ENCODE data around the gene ALG5.

ALG5 gene

GRCh38 chr13:36954542-36954941, 44.6 kb downstream of the ALG5 start:
- Histone ChIP-seq H3K4me2 (no peak overlapping the region), H3K9ac (no peak overlapping the region), H3K27ac (no peak overlapping the region), H3K36me3 (peaks cover 86% of the 10 kb centered on the region), H3K9me3 (no peaks in the 10 kb centered on the region), H3K4me1 (no peaks in the 10 kb centered on the region), H3K4me3 (no peak overlapping the region), H3K27me3 (no peaks in the 10 kb centered on the region), H4K20me1 (no peaks in the 10 kb centered on the region)
- no peak for TF ChIP-seq Cebpa-rat (IDR thresholded peaks at IDR 0.05)

GRCh38 chr13:36950920-36951319, 48.2 kb downstream of the ALG5 start:
- H3K4me2 ChIP-seq, result no peak overlapping the region
- no peak for TF ChIP-seq Cebpa-rat (IDR thresholded peaks at IDR 0.05)
- H4K20me1 ChIP-seq, result no peaks in the 10 kb centered on the region
- H3K9ac ChIP-seq, result no peak overlapping the region
- peaks cover 78% of the 10 kb centered on the region for H3K36me3 ChIP-seq
- no peak overlapping the region for H3K27ac ChIP-seq
- H3K4me3 ChIP-seq, result no peak overlapping the region
- H3K27me3 ChIP-seq, result no peaks in the 10 kb centered on the region
- no peaks in the 10 kb centered on the region for H3K9me3 ChIP-seq
- no peaks in the 10 kb centered on the region for H3K4me1 ChIP-seq

GRCh38 chr13:36950330-36950729, 48.8 kb downstream of the ALG5 start:
- TF ChIP-seq Cebpa-rat (IDR thresholded peaks at IDR 0.05), result no peak

GRCh38 chr13:36945078-36945477, 54.1 kb downstream of the ALG5 start:
- no peak overlapping the region for H3K4me2 ChIP-seq
- no peak overlapping the region for H3K27ac ChIP-seq
- no peaks in the 10 kb centered on the region for H3K4me1 ChIP-seq
- H4K20me1 ChIP-seq, result no peaks in the 10 kb centered on the region
- H3K36me3 ChIP-seq, result peaks cover 29% of the 10 kb centered on the region
- no peaks in the 10 kb centered on the region for H3K27me3 ChIP-seq
- no peak overlapping the region for H3K9ac ChIP-seq
- TF ChIP-seq Cebpa-rat (IDR thresholded peaks at IDR 0.05), result no peak
- no peak overlapping the region for H3K4me3 ChIP-seq
- H3K9me3 ChIP-seq, result no peaks in the 10 kb centered on the region

More at GRCh38 chr13:36950330-36950729, 48.8 kb downstream of the ALG5 start:
- Histone ChIP-seq H3K27me3 (no peaks in the 10 kb centered on the region), H3K27ac (no peak overlapping the region), H4K20me1 (no peaks in the 10 kb centered on the region), H3K9ac (no peak overlapping the region), H3K4me2 (no peak overlapping the region), H3K4me1 (no peaks in the 10 kb centered on the region), H3K4me3 (no peak overlapping the region), H3K36me3 (peaks cover 76% of the 10 kb centered on the region), H3K9me3 (no peaks in the 10 kb centered on the region)

- peaks cover 6% of the 10 kb centered on the region; the same call in 1 of the 2 replicates for H3K27me3 ChIP-seq
- H4K20me1 ChIP-seq, result no peaks in the 10 kb centered on the region
- H3K4me1 ChIP-seq, result no peaks in the 10 kb centered on the region
- H3K9me3 ChIP-seq, result 0 out of 2 replicates have a peak, but pooled peaks cover 3% of the 10 kb centered on the region
- H3K9ac ChIP-seq, result no peak overlapping the region
- no peak for TF ChIP-seq Cebpa-rat (IDR thresholded peaks at IDR 0.05)
- H3K27ac ChIP-seq, result no peak overlapping the region
- no peak overlapping the region for H3K4me2 ChIP-seq
- H3K36me3 ChIP-seq, result no peaks in the 10 kb centered on the region
- H3K4me3 ChIP-seq, result no peak overlapping the region
Observed at GRCh38 chr13:36925603-36926002, 73.5 kb downstream of the ALG5 start.

GRCh38 chr13:36924001-36924400, 75.1 kb downstream of the ALG5 start:
- Histone ChIP-seq H3K4me1 (peaks cover 4% of the 10 kb centered on the region), H4K20me1 (no peaks in the 10 kb centered on the region), H3K36me3 (no peaks in the 10 kb centered on the region), H3K27me3 (peaks cover 17% of the 10 kb centered on the region), H3K4me2 (no peak overlapping the region), H3K4me3 (no peak overlapping the region), H3K9ac (no peak overlapping the region), H3K9me3 (no peaks in the 10 kb centered on the region), H3K27ac (no peak overlapping the region)
- no peak for TF ChIP-seq Cebpa-rat (IDR thresholded peaks at IDR 0.05)

GRCh38 chr13:36921631-36922301, 77.4 kb downstream of the ALG5 start:
- Histone ChIP-seq H3K9ac (no peak overlapping the region), H4K20me1 (no peaks in the 10 kb centered on the region), H3K4me1 (peaks cover 16% of the 10 kb centered on the region), H3K9me3 (no peaks in the 10 kb centered on the region), H3K27ac (no peak overlapping the region), H3K36me3 (no peaks in the 10 kb centered on the region), H3K4me3 (no peak overlapping the region), H3K27me3 (peaks cover 26% of the 10 kb centered on the region), H3K4me2 (no peak overlapping the region)
- no peak for TF ChIP-seq Cebpa-rat (IDR thresholded peaks at IDR 0.05)

- H3K4me3 ChIP-seq, result peak overlapping the region; percentile 67
- H4K20me1 ChIP-seq, result no peaks in the 10 kb centered on the region
- peak overlapping the region; percentile 51; the same call in 1 of the 2 replicates for H3K9ac ChIP-seq
- peaks cover 26% of the 10 kb centered on the region for H3K27me3 ChIP-seq
- H3K27ac ChIP-seq, result peak overlapping the region; percentile 44; the same call in 1 of the 2 replicates
- peaks cover 16% of the 10 kb centered on the region for H3K4me1 ChIP-seq
- H3K9me3 ChIP-seq, result no peaks in the 10 kb centered on the region
- no peaks in the 10 kb centered on the region for H3K36me3 ChIP-seq
- TF ChIP-seq Cebpa-rat (IDR thresholded peaks at IDR 0.05), result no peak
- peak overlapping the region; percentile 95 for H3K4me2 ChIP-seq
Observed at GRCh38 chr13:36920616-36921185, 78.4 kb downstream of the ALG5 start.

- Histone ChIP-seq H3K9ac (peak within 1 kb of the TSS; percentile 51; the same call in 1 of the 2 replicates), H3K36me3 (no peaks in the 10 kb centered on the region), H4K20me1 (no peaks in the 10 kb centered on the region), H3K9me3 (no peaks in the 10 kb centered on the region), H3K27ac (peak within 1 kb of the TSS; percentile 44; the same call in 1 of the 2 replicates), H3K4me3 (peak within 1 kb of the TSS; percentile 67), H3K27me3 (peaks cover 26% of the 10 kb centered on the region), H3K4me1 (peaks cover 16% of the 10 kb centered on the region), H3K4me2 (peak within 1 kb of the TSS; percentile 95)
- TF ChIP-seq Cebpa-rat (IDR thresholded peaks at IDR 0.05), result no peak
Observed at GRCh38 chr13:36919833-36920615, 79.1 kb downstream of the ALG5 start, which contains the start of gene SMAD9. SMAD9 (minus strand) TSS chr13:36920238; CDS start chr13:36879689, 40,549 bp downstream.
